DMS114 treated with DMSO at 0.1 percent for 48 hours (cell line): ENCODE data around the gene GNG13.
"Not testable (repeated sequence)": the region's sequence is repeated elsewhere in the genome, so short reads cannot be mapped to it uniquely, and the experiment has no call there.

ENCODE experiments used
- DNase-seq: peaks from one replicate; lab custom pipeline; 2025; ENCODE audit not compliant: unreplicated experiment; lab: John Stamatoyannopoulos, UW

Gene GNG13

GRCh38 chr16:799948-800833 lies at the start of gene GNG13:
Gene GNG13, minus strand, starts transcription at chr16:800734. Its CDS starts 1,657 bp downstream, at chr16:799077.
- DNase-seq = no peak

- DNase-seq = no peak
Measured at GRCh38 chr16:848510-849253, 48.1 kb upstream of the GNG13 start.

- DNase-seq = no peak
Measured at GRCh38 chr16:847681-848445, 47.3 kb upstream of the GNG13 start.

GRCh38 chr16:847151-847550 lies 46.6 kb upstream of the GNG13 start:
- no peak for DNase-seq

DNA sequence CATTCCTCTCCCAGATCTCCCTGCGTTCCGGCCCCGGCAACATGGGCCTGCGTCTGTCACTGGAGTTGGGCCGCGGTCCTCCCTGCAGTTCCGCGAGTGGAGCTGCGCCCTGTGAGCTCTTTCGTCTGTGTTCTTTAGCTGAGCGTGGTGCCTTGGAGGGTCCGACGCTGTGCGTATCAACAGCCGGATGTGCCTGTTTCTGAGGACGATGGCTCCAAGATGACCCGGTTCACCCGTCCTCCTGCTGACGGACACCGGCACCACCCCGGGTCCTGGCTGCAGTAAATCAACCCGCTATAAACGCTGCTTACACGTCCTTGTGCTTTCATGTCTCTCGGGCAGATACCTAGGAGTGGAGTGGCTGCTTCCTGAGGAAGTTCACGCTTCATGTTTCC lies 44.8 kb upstream of the GNG13 start:
- DNase-seq = no peak

- DNase-seq = no peak
Measured at GRCh38 chr16:844638-845350, 44.3 kb upstream of the GNG13 start.

DNA sequence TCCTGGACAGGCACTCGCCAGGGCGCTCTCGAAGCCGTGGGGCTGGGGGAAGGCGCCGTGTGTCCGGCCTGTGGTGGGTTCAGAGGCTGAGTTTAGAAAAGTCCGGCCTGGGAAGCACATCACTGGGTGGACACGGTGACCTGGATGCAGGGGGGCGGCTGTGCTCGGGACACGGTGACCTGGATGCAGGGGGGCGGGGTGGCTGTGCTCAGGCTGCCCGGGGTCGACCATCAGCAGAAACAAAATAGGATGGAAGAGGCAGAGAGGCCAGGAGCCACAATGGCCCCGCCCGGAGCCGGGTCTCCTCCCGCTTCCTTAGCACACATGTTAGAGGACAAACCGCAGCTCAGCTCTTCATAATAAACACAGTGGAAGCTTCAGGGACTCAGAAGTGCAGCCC lies 43.2 kb upstream of the GNG13 start:
- DNase-seq = no peak

GRCh38 chr16:842711-843560 lies 42.4 kb upstream of the GNG13 start:
- DNase-seq = no peak

DNA sequence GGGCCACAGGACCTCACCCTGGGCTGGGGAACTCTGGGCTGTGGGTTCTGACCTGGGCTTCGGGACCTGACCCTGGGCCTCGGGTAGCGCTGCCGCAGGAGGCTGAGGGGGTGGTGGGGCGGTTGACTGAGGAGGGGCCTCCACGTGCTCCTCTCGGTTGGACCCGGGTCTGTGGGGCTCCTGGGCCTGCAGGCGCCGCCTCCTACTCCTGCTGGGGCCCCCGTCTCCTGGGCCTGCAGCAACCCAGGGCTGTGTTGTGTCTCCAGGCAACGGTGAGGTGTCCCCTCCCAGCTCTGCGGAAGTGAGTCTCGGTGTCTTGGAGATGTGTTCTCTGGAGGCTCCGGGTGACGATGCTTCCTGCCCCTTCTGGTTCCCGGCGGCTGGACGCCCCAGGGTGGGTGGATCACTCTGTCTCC lies 41.5 kb upstream of the GNG13 start:
- no peak for DNase-seq

- no peak for DNase-seq
Measured at GRCh38 chr16:841455-842060, 41.0 kb upstream of the GNG13 start.

GRCh38 chr16:840561-841454 lies 40.3 kb upstream of the GNG13 start:
- DNase-seq = no peak

DNA sequence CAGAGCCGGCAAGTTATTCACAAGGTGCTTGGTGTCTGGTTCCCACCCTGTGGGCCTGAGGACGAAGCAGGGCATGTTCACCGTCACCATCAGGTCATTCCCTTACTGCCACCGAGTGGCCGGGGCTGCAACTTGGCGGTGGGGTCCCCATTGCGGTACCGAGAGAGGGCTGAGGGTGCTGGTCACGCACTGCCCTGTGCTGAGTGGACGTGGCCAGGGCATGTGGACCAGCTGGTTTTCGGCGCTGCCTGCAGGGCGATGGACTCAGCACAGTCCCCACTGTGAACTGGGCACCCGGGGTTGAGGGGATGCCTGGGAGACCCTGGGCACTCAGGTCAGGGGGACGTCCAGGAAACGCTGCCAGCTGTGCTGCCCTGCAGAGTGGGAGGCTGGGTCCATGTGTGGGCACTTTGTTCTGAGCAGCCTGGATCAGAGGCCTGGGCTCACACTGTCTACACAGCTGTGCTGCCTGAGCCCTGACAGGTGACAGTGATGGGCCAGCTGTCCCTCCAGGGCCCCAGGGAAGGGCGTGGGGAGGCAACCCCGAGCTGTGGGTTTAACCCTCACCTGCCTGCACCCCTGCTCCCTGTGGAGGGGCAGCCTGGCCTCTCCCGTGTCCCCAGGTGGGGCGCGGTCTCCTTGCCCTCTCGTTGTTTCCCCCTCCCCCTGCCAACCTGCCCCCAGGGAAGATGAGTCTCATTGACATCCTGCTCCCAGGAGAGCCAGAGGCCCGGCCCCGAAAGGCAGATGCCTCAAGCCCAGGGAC lies 39.3 kb upstream of the GNG13 start:
- DNase-seq = no peak

DNA sequence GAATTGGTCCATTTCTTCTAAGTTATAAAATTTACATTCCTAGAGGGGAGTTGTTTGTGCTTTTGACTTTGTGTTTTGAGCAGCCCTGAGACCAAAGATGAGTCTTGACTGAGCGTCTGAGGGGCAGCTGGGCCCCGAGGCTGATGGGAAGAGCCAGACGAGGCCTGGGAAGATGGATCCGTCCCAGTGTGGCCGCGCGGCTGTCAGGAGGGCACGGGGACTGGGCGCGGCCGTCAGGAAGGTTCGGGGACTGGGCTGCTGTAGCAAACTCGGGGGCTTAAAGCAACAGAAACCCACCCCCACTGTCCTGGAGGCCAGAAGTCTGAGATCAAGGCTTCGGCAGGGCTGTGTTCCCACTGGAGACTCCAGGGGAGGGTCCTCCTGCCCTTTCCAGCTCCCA lies 38.2 kb upstream of the GNG13 start:
- no peak for DNase-seq

DNA sequence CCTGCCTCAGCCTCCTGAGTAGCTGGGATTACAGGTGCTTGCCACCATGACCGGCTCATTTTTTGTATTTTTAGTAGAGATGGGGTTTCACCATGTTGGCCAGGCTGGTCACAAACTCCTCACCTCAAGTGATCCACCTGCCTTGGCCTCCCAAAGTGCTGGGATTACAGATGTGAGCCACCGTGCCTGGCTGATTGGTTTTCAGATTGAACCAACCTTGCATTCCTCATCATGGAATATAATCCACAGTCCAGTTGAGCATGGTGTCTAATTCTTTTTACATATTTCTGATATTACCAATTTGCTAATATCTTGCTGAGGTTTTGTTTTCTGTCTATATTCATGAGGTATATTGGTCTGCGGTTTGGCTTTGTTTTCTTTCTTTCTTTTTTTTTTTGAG lies 36.3 kb upstream of the GNG13 start:
- not testable (repeated sequence) for DNase-seq

- no peak for DNase-seq
Measured at GRCh38 chr16:836221-836620, 35.7 kb upstream of the GNG13 start.

DNA sequence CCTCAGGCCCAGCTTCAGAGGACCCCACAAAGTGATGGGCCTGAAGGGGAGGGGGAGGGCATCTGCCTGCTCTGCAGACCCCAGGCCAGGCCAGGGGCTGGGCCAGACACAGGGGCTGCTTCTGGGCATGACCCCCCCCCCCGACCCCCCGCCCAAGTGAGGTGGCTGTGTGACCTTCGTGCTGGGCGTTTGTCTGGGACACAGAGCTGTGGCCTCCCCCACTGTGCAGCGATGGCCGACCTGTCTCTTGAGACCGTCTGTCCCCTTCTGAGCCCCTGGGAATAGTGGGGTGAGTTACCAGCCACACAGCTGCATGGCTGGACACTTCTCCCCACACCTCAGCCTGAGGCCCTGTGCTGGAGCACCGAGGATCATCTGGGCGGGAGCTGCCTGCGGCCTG lies 34.8 kb upstream of the GNG13 start:
- DNase-seq = no peak

DNA sequence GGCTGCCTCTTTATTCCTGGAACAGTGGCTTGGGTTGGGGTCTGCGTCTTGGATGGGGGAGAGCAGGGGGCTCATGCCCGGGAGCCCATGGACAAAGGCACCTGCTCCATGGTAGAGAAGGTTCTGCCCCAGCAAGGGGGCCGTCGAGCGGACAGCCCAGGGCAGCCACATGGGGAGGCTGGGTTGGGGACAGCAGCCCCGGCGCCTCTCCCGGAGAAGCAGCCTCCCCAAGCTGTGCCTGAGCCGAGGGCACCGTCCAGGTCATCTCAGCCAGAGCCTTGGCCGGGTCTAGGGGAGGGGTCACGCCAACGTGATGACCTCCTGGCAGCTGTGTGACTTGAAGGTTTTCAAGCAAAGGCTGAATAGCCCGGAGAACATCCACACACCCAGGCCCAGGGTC lies 32.9 kb upstream of the GNG13 start:
- DNase-seq = no peak
